A549 (cell line): ENCODE data around the gene TTC3.

Experiments used
- CEBPB ChIP-seq, 2 experiments: fragments of >200 bp in 1 of 2; sonication (Bioruptor Twin) in 1 of 2; formaldehyde crosslinking in 1 of 2; IDR thresholded peaks; 2 replicates each; pipeline ENCODE4 v1.6.1; 2012 to 2016
- CTCF ChIP-seq: fragments of >200 bp; sonication (Bioruptor Twin); formaldehyde crosslinking; IDR thresholded peaks from 3 replicates; pipeline ENCODE4 v1.5.1; 2016
- EP300 ChIP-seq, 2 experiments: fragments of >200 bp; sonication (Bioruptor Twin); formaldehyde crosslinking; IDR thresholded peaks; 2 replicates in 1 of 2; 3 replicates in 1 of 2; pipeline ENCODE4 v1.6.1; 2016 to 2017
- ESRRA ChIP-seq: fragments of 150-350 bp; IDR thresholded peaks from 2 replicates; pipeline ENCODE4 v1.6.1; 2014; ENCODE audit warnings: mild to moderate bottlenecking, low read length, borderline replicate concordance
- JUNB ChIP-seq: fragments of >200 bp; sonication (Bioruptor Twin); formaldehyde crosslinking; IDR thresholded peaks from 2 replicates; pipeline ENCODE4 v1.6.1; 2016
- MAFK ChIP-seq: fragments of 450-650 bp; IDR thresholded peaks from 2 replicates; pipeline ENCODE4 v1.6.1; 2014; ENCODE audit not compliant: partially characterized antibody
- PBX3 ChIP-seq: IDR thresholded peaks from 2 replicates; pipeline ENCODE4 v1.6.1; 2012
- POLR2A ChIP-seq: IDR thresholded peaks from 2 replicates; pipeline ENCODE4 v1.6.1; 2012; ENCODE audit warnings: mild to moderate bottlenecking, low read length
- RNF2 ChIP-seq: fragments of 200-600 bp; sonication (generic); IDR thresholded peaks from 2 replicates; pipeline ENCODE4 v1.6.1; 2016; ENCODE audit warnings: low read depth, mild to moderate bottlenecking, antibody characterized with exemption, moderate library complexity, borderline replicate concordance
- ZSCAN20 ChIP-seq: fragments of 250-450 bp; sonication (Bioruptor Pico); IDR thresholded peaks from 2 replicates; pipeline ENCODE4 v1.8.0; 2022; ENCODE audit warnings: mild to moderate bottlenecking, moderate library complexity

GRCh38 chr21:37159949-37160348 is 86.9 kb downstream of the TTC3 start:
- TF ChIP-seq CTCF (no peak), PBX3 (no peak), MAFK (no peak), JUNB (no peak), ESRRA (no peak), ZSCAN20 (CRISPR knock-in tag) (no peak), POLR2A (no peak), RNF2 (no peak), EP300 (IDR thresholded peaks at IDR 0.05) (no peak), CEBPB (IDR thresholded peaks at IDR 0.05) (no peak)
